Tibial artery (tissue), 4 donors: ENCODE results near the gene CNST.
A peak's percentile ranks its signal among the peaks of the same experiment; 100 is the strongest.

ENCODE experiments used
- DNase-seq, 2 donors: peaks; one replicate each; pipeline ENCODE4 v3.0.0-alpha.2; 2019
- H3K27ac ChIP-seq, 2 donors: fragments of 200-600 bp; sonication (generic) in 1 of 2; 1 replicate in 1 of 2; 2 replicates in 1 of 2; pipeline ENCODE4 v1.5.1; 2018 to 2019; ENCODE audit warnings: mild to moderate bottlenecking in 1 of 2
- H3K27me3 ChIP-seq, 2 donors: fragments of 200-600 bp; sonication (generic) in 1 of 2; one replicate each; pipeline versions ENCODE4 v1.5.1 to v1.6.0; 2016 to 2019
- H3K36me3 ChIP-seq, 3 donors: fragments of 200-600 bp; sonication (generic) in 2 of 3; one replicate each; pipeline ENCODE4 v1.5.1; 2016 to 2019; ENCODE audit warnings: mild to moderate bottlenecking in 2 of 3
- H3K4me1 ChIP-seq, 4 donors: fragments of 200-600 bp; sonication (generic) in 2 of 4; 1 replicate in 3 of 4; 2 replicates in 1 of 4; pipeline ENCODE4 v1.5.1; 2016 to 2019
- H3K4me3 ChIP-seq, 2 donors: fragments of 200-600 bp; sonication (generic) in 1 of 2; 1 replicate in 1 of 2; 2 replicates in 1 of 2; pipeline ENCODE4 v1.5.1; 2018 to 2019; ENCODE audit warnings: mild to moderate bottlenecking in 2 of 2
- H3K9me3 ChIP-seq, 3 donors: fragments of 200-600 bp; sonication (generic) in 1 of 3; one replicate each; pipeline ENCODE4 v1.5.1; 2016 to 2019
- intact Hi-C: fragments of 100-400 bp; cut with DNase I; formaldehyde crosslinking; loops from one replicate; pipeline ENCODE4 v1.15.0; 2023; ENCODE audit warnings: low total_unique reads
- TF ChIP-seq, protein P1 (sequence below), 2 experiments: fragments of 200-600 bp in 1 of 2; fragments of 450-650 bp in 1 of 2; IDR thresholded peaks; one replicate each; pipeline ENCODE4 v1.5.1; 2017 to 2019; ENCODE audit warnings: antibody characterized with exemption in 2 of 2, mild to moderate bottlenecking in 1 of 2, moderate library complexity in 1 of 2

CNST gene

DNA sequence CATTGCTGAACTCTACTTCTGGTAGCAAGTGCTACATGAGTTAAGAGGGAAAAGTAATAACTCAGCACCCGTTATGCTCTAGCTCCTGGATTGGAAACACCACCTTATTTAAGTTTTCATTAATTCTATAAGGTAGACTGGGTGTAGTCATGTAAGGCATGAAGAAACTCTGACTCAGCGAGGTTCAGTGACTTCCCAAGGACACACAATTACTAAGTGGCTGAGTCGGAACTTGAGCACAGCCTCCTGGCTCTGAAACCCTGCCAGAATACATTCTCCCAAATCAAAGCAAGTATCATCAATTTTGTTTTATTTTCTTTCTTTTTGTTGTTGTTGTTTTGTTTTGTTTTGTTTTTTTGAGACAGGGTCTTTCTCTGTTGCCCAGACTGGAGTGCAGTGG, 128.9 kb downstream of the CNST start:
- Histone ChIP-seq H3K27ac (no peak overlapping the region), H3K4me3 (no peak overlapping the region), H3K9me3 (peaks cover 0 to 8% (median 0%) of the 10 kb centered on the region in 3 donors), H3K36me3 (no peaks in the 10 kb centered on the region), H3K27me3 (no peaks in the 10 kb centered on the region), H3K4me1 (peaks cover 0 to 11% (median 2%) of the 10 kb centered on the region in 4 donors)
- TF ChIP-seq, protein P1, sequence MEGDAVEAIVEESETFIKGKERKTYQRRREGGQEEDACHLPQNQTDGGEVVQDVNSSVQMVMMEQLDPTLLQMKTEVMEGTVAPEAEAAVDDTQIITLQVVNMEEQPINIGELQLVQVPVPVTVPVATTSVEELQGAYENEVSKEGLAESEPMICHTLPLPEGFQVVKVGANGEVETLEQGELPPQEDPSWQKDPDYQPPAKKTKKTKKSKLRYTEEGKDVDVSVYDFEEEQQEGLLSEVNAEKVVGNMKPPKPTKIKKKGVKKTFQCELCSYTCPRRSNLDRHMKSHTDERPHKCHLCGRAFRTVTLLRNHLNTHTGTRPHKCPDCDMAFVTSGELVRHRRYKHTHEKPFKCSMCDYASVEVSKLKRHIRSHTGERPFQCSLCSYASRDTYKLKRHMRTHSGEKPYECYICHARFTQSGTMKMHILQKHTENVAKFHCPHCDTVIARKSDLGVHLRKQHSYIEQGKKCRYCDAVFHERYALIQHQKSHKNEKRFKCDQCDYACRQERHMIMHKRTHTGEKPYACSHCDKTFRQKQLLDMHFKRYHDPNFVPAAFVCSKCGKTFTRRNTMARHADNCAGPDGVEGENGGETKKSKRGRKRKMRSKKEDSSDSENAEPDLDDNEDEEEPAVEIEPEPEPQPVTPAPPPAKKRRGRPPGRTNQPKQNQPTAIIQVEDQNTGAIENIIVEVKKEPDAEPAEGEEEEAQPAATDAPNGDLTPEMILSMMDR (IDR thresholded peaks at IDR 0.05), result no peak
- intact Hi-C loops, result loop anchor here (5.0 kb wide), 1 partner anchor 53 kb away; no protein-coding TSS in a partner anchor
- DNase-seq, result no peak

DNA sequence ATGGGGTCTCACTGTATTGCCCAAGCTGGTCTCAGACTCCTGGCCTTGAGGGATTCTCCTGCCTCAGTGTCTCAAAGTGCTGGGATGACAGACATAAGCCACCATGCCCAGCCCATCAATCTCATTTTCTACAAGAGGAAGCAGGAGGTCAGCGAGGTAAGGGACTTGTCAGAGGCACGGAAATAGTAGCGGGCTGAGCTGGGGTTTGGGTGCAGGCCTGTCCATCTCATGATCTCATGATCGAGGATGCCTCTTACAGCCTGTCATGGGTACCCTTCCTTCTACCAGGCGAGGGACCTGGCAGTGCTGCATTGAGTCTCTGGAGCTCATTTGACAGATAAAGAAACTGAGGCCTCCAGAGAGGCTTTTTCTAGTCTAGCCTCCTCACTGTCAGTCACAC, 129.4 kb downstream of the CNST start:
- H3K27me3 ChIP-seq, result no peaks in the 10 kb centered on the region
- peaks cover 0 to 11% (median 2%) of the 10 kb centered on the region in 4 donors for H3K4me1 ChIP-seq
- no peaks in the 10 kb centered on the region for H3K36me3 ChIP-seq
- no peak overlapping the region for H3K27ac ChIP-seq
- no peak for DNase-seq
- peaks cover 0 to 8% (median 0%) of the 10 kb centered on the region in 3 donors for H3K9me3 ChIP-seq
- intact Hi-C loops, result loop anchor here (5.0 kb wide), 1 partner anchor 53 kb away; no protein-coding TSS in a partner anchor
- no peak overlapping the region for H3K4me3 ChIP-seq
- TF ChIP-seq, protein P1 (IDR thresholded peaks at IDR 0.05), result no peak

GRCh38 chr1:246698466-246699094, 132.3 kb downstream of the CNST start:
- no peak overlapping the region for H3K27ac ChIP-seq
- peaks cover 0 to 8% (median 0%) of the 10 kb centered on the region in 3 donors for H3K9me3 ChIP-seq
- peak overlapping the region; percentile 18 to 28 for H3K4me3 ChIP-seq
- intact Hi-C loops, result loop anchor here (2.0 to 5.0 kb wide), 2 partner anchors 56 to 132 kb away; partner anchors contain the start of genes CNST and TFB2M
- no peak for DNase-seq
- TF ChIP-seq, protein P1 (IDR thresholded peaks at IDR 0.05), result no peak
- H3K27me3 ChIP-seq, result no peaks in the 10 kb centered on the region
- H3K4me1 ChIP-seq, result peaks cover 0 to 11% (median 2%) of the 10 kb centered on the region in 4 donors
- no peaks in the 10 kb centered on the region for H3K36me3 ChIP-seq

GRCh38 chr1:246699095-246699735, 133.0 kb downstream of the CNST start:
- Histone ChIP-seq H3K27me3 (no peaks in the 10 kb centered on the region), H3K4me3 (peak overlapping the region; percentile 18 to 28), H3K36me3 (no peaks in the 10 kb centered on the region), H3K4me1 (peaks cover 0 to 11% (median 2%) of the 10 kb centered on the region in 4 donors), H3K9me3 (peaks cover 0 to 6% (median 0%) of the 10 kb centered on the region in 3 donors), H3K27ac (no peak overlapping the region)
- TF ChIP-seq, protein P1 (IDR thresholded peaks at IDR 0.05), result peak; percentile 78 to 81
- peak; percentile 79 to 86 for DNase-seq
- intact Hi-C loops, result loop anchor here (2.0 to 5.0 kb wide), 2 partner anchors 57 to 132 kb away; partner anchors contain the start of genes CNST and TFB2M

- intact Hi-C loops, result loop anchor here (5.0 kb wide), 1 partner anchor 206 kb away; no protein-coding TSS in a partner anchor
- TF ChIP-seq, protein P1 (IDR thresholded peaks at IDR 0.05), result no peak
- no peak for DNase-seq
Observed at GRCh38 chr1:246703581-246703980, 137.3 kb downstream of the CNST start.

More at GRCh38 chr1:246703581-246703980, 137.3 kb downstream of the CNST start:
- Histone ChIP-seq H3K36me3 (no peaks in the 10 kb centered on the region), H3K4me3 (no peak overlapping the region), H3K4me1 (peaks cover 0 to 10% (median 2%) of the 10 kb centered on the region in 4 donors), H3K27me3 (no peaks in the 10 kb centered on the region), H3K9me3 (no peaks in the 10 kb centered on the region), H3K27ac (no peak overlapping the region)
